Measurements from ENCODE around the gene AFAP1L1.

The AFAP1L1 gene

GRCh38 chr5:149288436-149288835 lies 16.8 kb downstream of the AFAP1L1 start:
- DNase-seq = no peak

DNA sequence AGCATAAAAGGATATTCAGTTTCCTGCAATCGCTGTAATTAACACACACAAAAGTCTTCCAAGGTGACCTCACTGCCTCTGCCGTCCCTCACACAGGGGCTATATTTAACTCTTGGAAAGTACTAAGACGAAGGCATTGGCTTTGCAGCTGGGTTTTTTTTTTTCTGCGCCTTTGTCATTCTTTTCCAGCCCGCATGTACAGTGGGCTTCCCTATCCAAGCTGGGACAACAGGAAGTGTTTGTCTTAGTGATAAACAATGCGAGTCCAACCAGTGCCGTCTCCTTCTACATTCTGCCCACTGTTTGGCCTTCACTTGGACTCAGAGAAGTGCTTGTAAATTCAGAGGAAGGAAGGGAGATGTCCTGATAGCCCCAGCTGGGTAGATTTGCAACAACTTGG lies 17.6 kb downstream of the AFAP1L1 start:
- DNase-seq = no peak

GRCh38 chr5:149294872-149295829 lies 23.5 kb downstream of the AFAP1L1 start:
- DNase-seq = no peak

GRCh38 chr5:149297340-149298025 lies 25.8 kb downstream of the AFAP1L1 start:
- no peak for DNase-seq

- no peak for DNase-seq
Observed at GRCh38 chr5:149298163-149298562, 26.5 kb downstream of the AFAP1L1 start.

GRCh38 chr5:149298842-149299404 lies 27.3 kb downstream of the AFAP1L1 start:
- DNase-seq = no peak

- DNase-seq = no peak
Observed at GRCh38 chr5:149299451-149300054, 27.9 kb downstream of the AFAP1L1 start.

DNA sequence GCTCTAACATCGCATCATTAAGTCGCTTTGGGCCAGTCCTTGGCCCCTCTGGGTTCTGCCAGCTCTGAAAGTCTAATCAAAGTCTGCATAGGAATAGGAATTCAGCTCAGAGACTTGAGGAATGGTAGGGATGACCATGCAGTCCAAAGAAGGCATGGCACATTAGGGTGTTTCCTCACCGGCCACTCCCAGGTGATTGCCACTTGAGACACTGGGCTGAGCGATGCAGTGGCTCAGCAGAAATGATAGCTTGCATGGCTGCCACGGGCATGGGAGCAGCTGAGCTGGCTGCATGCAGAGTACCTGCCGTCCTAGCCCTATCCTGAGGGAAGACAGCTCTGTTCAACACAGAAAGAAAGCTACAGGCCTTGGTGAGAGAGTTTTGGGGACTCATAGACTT lies 28.8 kb downstream of the AFAP1L1 start:
- DNase-seq = no peak

GRCh38 chr5:149301049-149301743 lies 29.5 kb downstream of the AFAP1L1 start:
- no peak for DNase-seq

- no peak for DNase-seq
Observed at GRCh38 chr5:149301744-149302380, 30.2 kb downstream of the AFAP1L1 start.

GRCh38 chr5:149302641-149303040 lies 31.0 kb downstream of the AFAP1L1 start:
- DNase-seq = no peak

GRCh38 chr5:149303210-149303609 lies 31.6 kb downstream of the AFAP1L1 start:
- no peak for DNase-seq

DNA sequence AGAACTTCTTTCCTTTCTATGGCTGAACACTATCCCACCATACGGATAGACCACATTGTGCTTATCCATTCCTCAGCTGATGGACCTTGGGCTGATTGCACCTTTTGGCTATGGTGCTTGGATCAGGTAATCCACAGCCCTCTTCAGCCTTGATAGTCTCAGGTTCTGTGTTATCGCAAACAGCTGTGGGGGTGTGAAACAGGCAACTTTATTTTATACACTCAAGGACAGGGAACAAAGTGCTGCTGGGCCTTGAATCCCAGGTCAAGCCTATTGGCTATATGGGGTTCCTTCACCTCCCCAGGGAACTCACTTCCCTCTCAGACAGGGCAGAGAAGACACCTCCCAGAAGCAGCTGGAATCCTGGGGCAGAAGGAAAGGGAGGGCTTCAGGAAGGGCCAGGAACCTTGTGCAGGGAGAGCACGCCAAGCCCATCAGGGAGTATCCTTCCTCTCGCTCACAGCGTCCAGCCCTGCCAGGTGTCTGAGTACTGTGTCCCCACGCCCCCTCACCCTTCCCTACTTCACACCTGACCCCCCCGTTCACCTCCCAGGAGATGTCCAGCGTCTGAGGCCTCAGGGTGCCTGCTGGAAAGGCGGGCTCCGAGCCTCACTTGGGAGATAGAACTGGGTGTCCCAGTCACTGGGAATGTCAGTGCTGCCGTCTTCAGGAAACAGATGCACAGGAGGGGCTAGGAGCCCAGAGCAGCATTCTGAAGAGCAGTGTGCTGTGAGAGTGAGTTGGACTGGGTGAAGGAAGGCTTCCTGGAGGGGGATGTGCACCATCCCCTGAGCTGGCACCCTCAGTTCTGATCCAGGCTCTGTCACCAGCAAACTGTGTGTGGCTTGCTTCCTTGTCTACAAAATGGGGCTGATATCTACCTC lies 32.8 kb downstream of the AFAP1L1 start:
- DNase-seq = no peak

DNA sequence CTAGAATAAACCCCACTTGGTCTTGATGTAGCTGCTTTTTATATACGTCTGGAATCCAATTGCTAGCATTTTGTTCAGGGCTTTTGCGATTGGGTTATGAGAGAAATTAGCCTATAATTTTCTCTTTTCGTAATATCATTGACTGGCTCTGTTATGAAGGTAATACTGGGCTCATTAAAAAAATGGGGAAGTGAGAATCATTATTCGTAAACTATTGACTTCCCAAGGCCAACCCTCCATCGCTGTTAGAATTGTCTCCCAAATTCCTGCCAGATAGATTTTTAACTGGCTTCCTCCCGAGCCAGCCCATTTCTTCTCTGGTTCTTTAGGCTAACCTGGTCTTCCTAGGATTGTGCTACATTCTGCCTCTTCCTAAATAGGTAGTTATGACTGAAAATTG lies 37.7 kb downstream of the AFAP1L1 start:
- DNase-seq = no peak

DNA sequence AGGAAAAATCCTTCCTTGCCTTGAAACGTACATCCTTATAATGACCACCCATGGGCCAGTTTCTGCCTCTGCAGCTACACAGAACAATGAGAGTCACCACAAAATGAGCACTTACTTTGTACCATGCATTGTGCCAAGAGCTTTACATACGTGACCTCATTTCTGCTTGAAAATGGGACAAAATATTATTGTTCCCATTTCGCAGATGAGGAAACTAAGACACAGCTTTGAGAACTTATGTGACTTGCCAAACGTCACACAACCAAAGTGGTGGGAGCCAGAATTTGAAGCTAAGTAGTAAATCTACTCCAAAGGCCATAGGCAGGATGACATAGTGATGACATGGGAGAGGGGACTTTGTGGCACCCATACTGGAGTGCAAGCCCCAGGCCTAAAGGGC lies 38.8 kb downstream of the AFAP1L1 start:
- DNase-seq = no peak

GRCh38 chr5:149310947-149311658 lies 39.4 kb downstream of the AFAP1L1 start:
- DNase-seq = no peak

GRCh38 chr5:149313151-149313841 lies 41.6 kb downstream of the AFAP1L1 start:
- no peak for DNase-seq

GRCh38 chr5:149314571-149315111 lies 43.0 kb downstream of the AFAP1L1 start:
- no peak for DNase-seq

GRCh38 chr5:149315753-149316152 lies 44.1 kb downstream of the AFAP1L1 start:
- DNase-seq = no peak
